ENCODE data around the gene PIGL.
"Not testable (repeated sequence)": the region's sequence is repeated elsewhere in the genome, so short reads cannot be mapped to it uniquely, and the experiment has no call there.

Gene PIGL

GRCh38 chr17:16312061-16312460 is 95.1 kb downstream of the PIGL start:
- not testable (repeated sequence) for DNase-seq (ENCODE audit: low read depth)

GRCh38 chr17:16313139-16314090 is 96.4 kb downstream of the PIGL start:
- no peak for DNase-seq (ENCODE audit: low read depth)

GRCh38 chr17:16314189-16314588 is 97.2 kb downstream of the PIGL start:
- DNase-seq (ENCODE audit: low read depth): no peak

- DNase-seq (ENCODE audit: low read depth): no peak
Observed at GRCh38 chr17:16314859-16315258, 97.8 kb downstream of the PIGL start.

GRCh38 chr17:16319969-16320368 is 103.0 kb downstream of the PIGL start:
- DNase-seq (ENCODE audit: low read depth): no peak

- DNase-seq (ENCODE audit: low read depth): peak; percentile 70
Observed at GRCh38 chr17:16322636-16323035, 105.6 kb downstream of the PIGL start.

GRCh38 chr17:16325964-16326363 is 109.0 kb downstream of the PIGL start:
- no peak for DNase-seq (ENCODE audit: low read depth)

GRCh38 chr17:16327018-16327417 is 110.0 kb downstream of the PIGL start:
- no peak for DNase-seq (ENCODE audit: low read depth)

GRCh38 chr17:16328997-16329396 is 112.0 kb downstream of the PIGL start:
- no peak for DNase-seq (ENCODE audit: low read depth)

- no peak for DNase-seq (ENCODE audit: low read depth)
Observed at GRCh38 chr17:16329519-16330271, 112.7 kb downstream of the PIGL start.

GRCh38 chr17:16338391-16338790 is 121.4 kb downstream of the PIGL start:
- no peak for DNase-seq (ENCODE audit: low read depth)

GRCh38 chr17:16339402-16339801 is 122.4 kb downstream of the PIGL start:
- DNase-seq (ENCODE audit: low read depth): no peak

- DNase-seq (ENCODE audit: low read depth): no peak
Observed at GRCh38 chr17:16339959-16340358, 122.9 kb downstream of the PIGL start.

GRCh38 chr17:16342979-16343378 is 126.0 kb downstream of the PIGL start:
- DNase-seq (ENCODE audit: low read depth): no peak

GRCh38 chr17:16343569-16343968 is 126.6 kb downstream of the PIGL start:
- DNase-seq (ENCODE audit: low read depth): no peak

GRCh38 chr17:16345565-16345964 is 128.6 kb downstream of the PIGL start:
- no peak for DNase-seq (ENCODE audit: low read depth)

GRCh38 chr17:16346721-16347271 is 129.8 kb downstream of the PIGL start:
- no peak for DNase-seq (ENCODE audit: low read depth)

- no peak for DNase-seq (ENCODE audit: low read depth)
Observed at GRCh38 chr17:16348586-16348985, 131.6 kb downstream of the PIGL start.

- no peak for DNase-seq (ENCODE audit: low read depth)
Observed at GRCh38 chr17:16349431-16349830, 132.4 kb downstream of the PIGL start.

GRCh38 chr17:16351831-16352230 is 134.8 kb downstream of the PIGL start:
- DNase-seq (ENCODE audit: low read depth): no peak

GRCh38 chr17:16352303-16352666 is 135.3 kb downstream of the PIGL start:
- DNase-seq (ENCODE audit: low read depth): no peak

GRCh38 chr17:16352667-16353316 is 135.8 kb downstream of the PIGL start:
- DNase-seq (ENCODE audit: low read depth): no peak

All from HS-5 (cell line).